GM19324 (cell line): ENCODE results near the gene CDH4.

Experiments used
- ATAC-seq: cut with Tn5 transposase; IDR thresholded peaks from one replicate; pipeline ENCODE4 v1.9.1; 2021; ENCODE audit warnings: mild to moderate bottlenecking, moderate library complexity; ENCODE audit not compliant: unreplicated experiment, low FRiP score

The CDH4 gene

DNA sequence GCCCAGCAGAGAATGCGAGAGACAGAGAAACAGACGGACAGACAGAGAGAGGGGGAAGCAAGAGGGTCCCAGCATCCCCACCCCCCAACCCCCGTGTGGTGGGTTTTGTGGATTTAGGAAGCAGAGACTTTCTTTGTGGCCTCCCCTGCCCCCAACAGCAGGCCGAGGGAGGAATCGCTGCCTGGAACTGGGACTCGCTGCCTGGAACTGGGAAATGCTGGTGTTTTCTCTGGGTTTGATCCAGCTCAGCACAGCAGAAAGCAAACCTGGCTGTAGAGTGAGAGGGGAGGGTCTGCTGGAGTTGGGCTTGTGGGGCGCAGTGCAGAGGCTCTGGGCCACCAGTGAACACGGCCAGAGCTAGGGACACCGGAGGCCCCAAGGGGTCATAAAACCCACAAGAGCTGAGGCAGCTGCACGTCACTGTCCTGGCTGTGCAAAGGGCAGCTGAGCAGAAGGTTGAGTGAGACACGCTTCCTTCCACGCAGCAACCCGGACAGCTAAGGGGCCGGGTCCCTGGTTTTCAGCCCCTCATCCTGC is 631.9 kb downstream of the CDH4 start:
- ATAC-seq, result no peak

- no peak for ATAC-seq
Observed at GRCh38 chr20:61884571-61885389, 632.7 kb downstream of the CDH4 start.

GRCh38 chr20:61885759-61886715 is 634.0 kb downstream of the CDH4 start:
- ATAC-seq, result no peak

- ATAC-seq, result no peak
Observed at GRCh38 chr20:61886721-61887595, 634.9 kb downstream of the CDH4 start.

GRCh38 chr20:61887596-61888093 is 635.6 kb downstream of the CDH4 start:
- ATAC-seq, result no peak

- no peak for ATAC-seq
Observed at GRCh38 chr20:61888101-61888865, 636.2 kb downstream of the CDH4 start.

GRCh38 chr20:61889659-61890058 is 637.6 kb downstream of the CDH4 start:
- no peak for ATAC-seq

- ATAC-seq, result no peak
Observed at GRCh38 chr20:61890210-61890609, 638.1 kb downstream of the CDH4 start.

GRCh38 chr20:61891476-61891875 is 639.4 kb downstream of the CDH4 start:
- ATAC-seq, result no peak

DNA sequence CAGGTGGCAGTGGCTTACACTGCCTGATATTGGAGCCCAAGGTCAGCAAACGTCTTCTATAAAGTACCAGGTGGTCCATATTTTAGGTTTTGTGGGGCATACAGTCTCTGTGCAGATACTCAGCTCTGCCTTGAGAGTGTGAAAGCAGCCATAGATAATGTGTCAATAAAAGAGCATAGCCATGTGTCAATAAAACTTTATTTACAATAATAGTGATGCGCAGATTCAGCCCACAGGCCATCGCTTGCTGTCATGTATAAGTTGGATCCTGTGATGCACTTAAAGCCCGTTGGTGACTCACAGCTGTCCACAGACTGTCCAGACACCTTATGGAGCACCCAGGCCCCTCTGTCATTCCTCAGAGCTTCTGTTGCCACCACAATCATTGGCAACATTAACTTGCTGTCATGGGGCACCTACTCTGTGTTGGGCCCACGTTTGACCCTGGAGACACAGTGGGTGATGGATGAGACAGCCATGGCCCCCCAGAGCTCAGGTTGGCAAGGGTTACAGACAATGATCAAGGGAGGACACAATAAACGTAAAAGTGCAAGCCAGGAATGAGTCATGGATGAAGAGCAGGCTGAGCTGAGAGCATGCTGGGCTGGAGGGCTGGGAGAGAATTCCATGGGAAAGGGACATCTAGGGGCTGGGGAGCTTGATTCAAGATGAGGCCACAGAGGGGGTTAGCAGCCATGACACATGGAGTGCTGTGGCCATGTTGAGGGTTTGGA is 640.0 kb downstream of the CDH4 start:
- ATAC-seq, result no peak

- no peak for ATAC-seq
Observed at GRCh38 chr20:61895016-61895415, 643.0 kb downstream of the CDH4 start.

- no peak for ATAC-seq
Observed at GRCh38 chr20:61895686-61896057, 643.6 kb downstream of the CDH4 start.

GRCh38 chr20:61896058-61896961 is 644.2 kb downstream of the CDH4 start:
- ATAC-seq, result no peak

DNA sequence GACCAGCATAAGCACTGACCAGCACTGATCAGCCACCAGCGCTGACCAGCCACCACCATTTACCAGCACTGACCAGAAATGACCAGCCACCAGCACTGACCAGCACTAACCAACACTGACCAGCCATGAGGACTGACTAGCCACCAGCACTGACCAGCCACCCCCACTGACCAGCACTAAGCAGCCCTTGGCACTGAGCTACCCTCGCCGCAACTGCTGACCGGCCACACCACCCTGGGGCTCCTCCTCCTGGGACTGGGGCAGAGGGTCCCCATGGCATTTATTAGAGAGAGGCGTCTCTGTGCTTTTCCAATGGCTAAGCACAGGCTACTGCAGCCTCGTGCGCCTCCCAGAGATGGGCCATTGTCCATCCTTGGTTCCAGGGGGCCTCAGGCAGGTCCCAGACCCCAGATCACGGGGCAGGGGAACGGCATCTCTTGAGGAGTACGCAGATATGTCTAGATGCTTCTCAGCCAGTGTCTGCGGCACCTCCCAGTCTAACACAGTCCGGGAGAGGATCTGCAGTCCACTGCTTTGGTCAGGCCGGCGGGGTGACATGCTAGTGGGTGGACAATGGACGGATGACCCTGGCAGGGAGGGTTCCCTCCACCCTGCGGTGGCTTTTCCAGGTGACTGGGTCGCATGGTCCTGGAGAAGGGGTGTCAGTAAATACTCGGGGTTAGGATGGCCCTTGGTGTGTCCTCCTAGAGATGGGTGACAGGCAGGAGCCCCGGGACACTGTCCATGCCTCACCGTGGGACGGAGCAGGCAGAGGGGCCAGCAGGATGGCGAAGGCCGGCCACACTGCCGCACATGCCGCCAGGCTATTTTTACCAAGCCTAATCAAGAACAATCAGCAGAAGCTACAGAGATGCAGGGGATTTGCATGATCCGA is 645.6 kb downstream of the CDH4 start:
- no peak for ATAC-seq

- ATAC-seq, result no peak
Observed at GRCh38 chr20:61898405-61898804, 646.3 kb downstream of the CDH4 start.

DNA sequence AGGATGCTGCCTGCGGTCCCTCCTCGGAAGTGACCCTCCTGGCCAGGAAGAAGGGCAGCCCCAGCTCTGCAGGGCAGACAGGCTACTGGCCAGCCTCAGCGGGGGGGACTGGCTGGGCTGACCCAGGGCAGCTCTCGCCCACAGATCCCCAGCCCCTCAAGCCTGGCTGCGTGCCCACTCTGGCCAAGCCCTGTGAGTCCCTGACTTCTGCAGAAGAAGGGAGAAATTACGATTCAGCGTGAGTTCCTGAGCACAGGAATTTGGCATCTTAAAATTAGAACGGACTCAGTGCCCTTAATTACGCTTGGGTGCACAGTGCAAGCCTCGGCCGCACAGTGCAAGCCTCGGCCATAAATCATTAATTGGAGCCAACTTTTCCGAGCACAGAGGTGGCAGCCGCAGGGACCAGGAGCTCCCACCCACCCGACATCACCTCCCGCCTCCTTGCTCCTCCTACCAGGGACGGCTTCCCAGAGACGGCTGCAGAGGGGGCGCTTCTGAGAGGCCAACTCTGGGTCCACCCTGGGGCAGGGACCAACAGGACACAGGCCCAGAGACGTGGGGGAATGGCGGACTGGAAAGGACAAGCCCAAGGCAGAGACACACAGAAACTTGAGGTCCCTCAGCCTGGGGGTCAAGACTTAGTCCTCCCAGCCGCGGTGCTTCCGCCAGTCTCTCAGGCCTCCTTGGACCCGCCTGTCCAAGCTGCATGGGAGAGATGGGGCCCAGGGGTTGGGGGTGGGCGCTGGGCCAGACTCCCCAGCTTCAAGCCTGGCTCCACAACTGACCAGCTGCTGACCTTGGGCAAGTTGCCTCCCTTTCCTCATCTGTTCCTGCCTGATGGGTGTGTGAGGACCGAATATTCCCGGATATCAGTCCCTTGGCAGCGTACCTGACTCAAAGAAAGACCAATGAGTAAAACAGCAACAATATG is 648.2 kb downstream of the CDH4 start:
- no peak for ATAC-seq
